RWPE1 (cell line): ENCODE data around the gene GSTA1.
"Not testable (repeated sequence)": the region's sequence is repeated elsewhere in the genome, so short reads cannot be mapped to it uniquely, and the experiment has no call there.

ENCODE experiments used
- CTCF ChIA-PET: fragments of 350-600 bp; sonication (Branson Sonifier 250); formaldehyde crosslinking; extraction: SDS; loops from one replicate; lab custom pipeline; 2021; lab: Yijun Ruan, JAX
- POLR2A ChIA-PET: fragments of 400-600 bp; formaldehyde crosslinking; extraction: SDS; loops from one replicate; lab custom pipeline; 2020; ENCODE audit warnings: antibody characterized with exemption; ENCODE audit not compliant: low non-redundant PET; lab: Yijun Ruan, JAX
- DNase-seq: peaks from one replicate; pipeline ENCODE4 v3.0.0; 2012; ENCODE audit warnings: low spot score
- H3K27ac ChIP-seq: fragments of 450-650 bp; 2 replicates; pipeline ENCODE4 v1.5.1; 2017
- TF ChIP-seq, protein P1 (sequence below): fragments of 450-650 bp; conservative IDR thresholded peaks from 2 replicates; pipeline ENCODE4 v1.5.1; 2017; ENCODE audit warnings: low read depth, mild to moderate bottlenecking

GSTA1 gene

GRCh38 chr6:52803668-52804255 lies at the start of gene GSTA1:
TSS of gene GSTA1 (minus strand) at chr6:52803816. CDS start at chr6:52799267, 4,549 bp downstream.
- DNase-seq, H3K27ac ChIP-seq, POLR2A ChIA-PET: not testable (repeated sequence)
- CTCF ChIA-PET: interaction anchor here (0.7 kb wide), 1 partner anchor 612 kb away, joined by 5 read pairs; no protein-coding TSS in a partner anchor

DNA sequence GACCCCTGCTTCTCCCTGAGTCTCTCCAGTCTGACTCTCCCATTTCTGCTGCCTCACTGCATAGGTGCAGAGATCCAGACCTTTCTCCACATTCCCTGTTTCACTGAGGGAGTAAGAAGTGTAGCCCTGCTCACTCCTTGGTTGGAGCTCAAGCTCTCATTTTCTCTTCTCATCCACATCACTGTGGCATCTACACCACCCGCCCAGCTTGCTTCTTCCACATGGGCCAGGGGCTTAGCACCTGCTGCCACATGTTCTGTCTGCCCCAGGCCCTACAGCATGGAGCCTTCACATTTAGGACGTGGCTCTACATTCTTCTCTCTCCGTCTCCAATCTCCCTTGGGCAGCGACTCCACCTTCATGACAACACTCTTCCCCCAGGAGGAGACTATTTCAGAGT lies 45.5 kb upstream of the GSTA1 start:
- CTCF ChIA-PET: no interaction called here

DNA sequence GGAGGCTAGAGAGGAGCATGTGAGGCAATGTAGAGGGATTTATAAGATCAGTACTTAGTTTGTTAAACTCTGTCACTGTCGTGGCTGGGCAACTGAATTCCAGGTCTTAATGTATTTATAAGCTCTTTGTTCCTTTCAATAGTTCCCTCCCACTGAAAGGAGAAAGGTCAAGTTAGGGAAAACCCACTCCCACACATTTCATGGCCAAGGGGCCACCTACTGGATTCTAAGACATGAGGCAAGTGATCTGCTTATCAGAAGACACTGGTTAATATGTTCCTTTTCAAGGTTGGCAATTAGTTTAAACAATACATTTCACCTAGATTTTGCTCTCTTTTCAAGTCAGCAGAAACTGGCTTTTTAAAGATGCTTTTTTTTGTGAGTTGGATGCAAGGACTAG lies 42.4 kb upstream of the GSTA1 start:
- CTCF ChIA-PET: no interaction called here
- DNase-seq: no peak
- TF ChIP-seq, protein P1, sequence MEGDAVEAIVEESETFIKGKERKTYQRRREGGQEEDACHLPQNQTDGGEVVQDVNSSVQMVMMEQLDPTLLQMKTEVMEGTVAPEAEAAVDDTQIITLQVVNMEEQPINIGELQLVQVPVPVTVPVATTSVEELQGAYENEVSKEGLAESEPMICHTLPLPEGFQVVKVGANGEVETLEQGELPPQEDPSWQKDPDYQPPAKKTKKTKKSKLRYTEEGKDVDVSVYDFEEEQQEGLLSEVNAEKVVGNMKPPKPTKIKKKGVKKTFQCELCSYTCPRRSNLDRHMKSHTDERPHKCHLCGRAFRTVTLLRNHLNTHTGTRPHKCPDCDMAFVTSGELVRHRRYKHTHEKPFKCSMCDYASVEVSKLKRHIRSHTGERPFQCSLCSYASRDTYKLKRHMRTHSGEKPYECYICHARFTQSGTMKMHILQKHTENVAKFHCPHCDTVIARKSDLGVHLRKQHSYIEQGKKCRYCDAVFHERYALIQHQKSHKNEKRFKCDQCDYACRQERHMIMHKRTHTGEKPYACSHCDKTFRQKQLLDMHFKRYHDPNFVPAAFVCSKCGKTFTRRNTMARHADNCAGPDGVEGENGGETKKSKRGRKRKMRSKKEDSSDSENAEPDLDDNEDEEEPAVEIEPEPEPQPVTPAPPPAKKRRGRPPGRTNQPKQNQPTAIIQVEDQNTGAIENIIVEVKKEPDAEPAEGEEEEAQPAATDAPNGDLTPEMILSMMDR: no peak
- POLR2A ChIA-PET: no interaction called here
- no peak overlapping the region for H3K27ac ChIP-seq

More for the DNA sequence above, 45.5 kb upstream of the GSTA1 start:
- POLR2A ChIA-PET: no interaction called here
- no peak for DNase-seq
- no peak overlapping the region for H3K27ac ChIP-seq
- TF ChIP-seq, protein P1: no peak

DNA sequence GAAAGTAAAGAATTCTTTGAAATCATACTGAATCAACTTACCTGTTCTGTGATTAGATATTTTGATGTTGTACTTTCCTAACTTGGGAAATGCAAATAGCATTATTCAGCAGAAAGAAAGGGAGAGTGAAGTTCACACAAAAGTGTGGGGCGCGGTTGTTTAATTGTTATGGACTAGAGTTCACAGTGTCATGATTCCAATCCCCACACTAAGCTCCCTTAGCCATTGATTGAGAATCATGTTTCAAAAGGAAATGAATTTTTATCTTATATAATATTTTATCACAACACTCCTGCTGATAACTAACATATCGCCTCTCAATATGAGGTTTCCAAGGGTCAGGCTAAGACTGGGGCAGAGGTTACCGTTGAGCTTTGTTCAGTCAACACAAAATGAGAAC lies 40.0 kb upstream of the GSTA1 start:
- no peak overlapping the region for H3K27ac ChIP-seq
- CTCF ChIA-PET: no interaction called here
- no peak for DNase-seq
- POLR2A ChIA-PET: no interaction called here
- TF ChIP-seq, protein P1: no peak

GRCh38 chr6:52840763-52841585 lies 37.4 kb upstream of the GSTA1 start, which contains the start of gene GSTA5:
TSS of gene GSTA5 (minus strand) at chr6:52840813.
- CTCF ChIA-PET: no interaction called here

DNA sequence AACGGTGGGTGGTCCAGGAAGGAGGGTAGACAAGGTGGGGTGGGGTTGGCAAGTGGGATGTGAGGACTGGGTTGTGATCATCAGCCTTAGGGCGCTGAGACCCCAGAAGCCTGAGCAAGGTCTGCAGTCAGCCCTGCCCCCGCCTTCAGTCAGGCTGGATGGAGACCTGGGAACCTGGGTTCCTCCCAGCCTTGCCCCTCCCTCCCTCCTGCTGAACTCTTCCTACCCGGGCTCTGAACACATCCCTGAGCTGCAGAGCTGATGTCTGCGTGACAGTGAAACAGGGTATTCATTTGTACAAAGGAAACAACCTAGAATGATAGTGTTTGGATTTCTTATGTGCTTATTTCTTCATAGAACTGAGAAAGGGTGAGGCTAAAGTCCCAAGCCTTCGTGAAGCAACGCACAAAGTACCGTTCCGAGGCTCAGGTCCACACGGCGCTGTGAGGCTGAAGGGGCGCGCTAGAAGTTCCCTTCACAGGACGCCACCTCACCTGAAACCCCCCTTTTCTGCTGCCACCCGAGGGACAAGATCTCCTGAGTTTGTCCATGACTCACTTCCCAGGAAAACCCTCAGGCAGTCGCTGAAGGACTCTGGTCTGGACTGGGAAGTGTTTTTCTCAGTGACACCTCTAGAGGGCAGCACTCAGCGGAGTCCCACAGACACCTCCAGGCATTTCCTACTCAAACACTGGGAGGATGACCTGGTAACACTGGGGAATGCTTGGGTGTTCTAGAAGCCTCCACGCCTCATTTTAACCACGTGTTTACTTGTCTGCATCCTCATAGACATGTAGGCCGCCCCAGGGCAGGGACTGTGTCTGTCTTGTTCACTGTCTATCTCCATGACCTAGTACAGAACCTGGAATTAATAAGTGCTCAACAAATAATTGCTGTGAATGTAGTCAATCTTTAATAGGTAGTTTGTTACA lies 35.8 kb upstream of the GSTA1 start:
- DNase-seq: peak; percentile 55
- TF ChIP-seq, protein P1: peak; percentile 69
- ChIA-PET CTCF (interaction anchor here (0.6 kb wide), 1 partner anchor 129 kb away, joined by 3 read pairs; no protein-coding TSS in a partner anchor), POLR2A (no interaction called here)
- H3K27ac ChIP-seq: no peak overlapping the region

More at GRCh38 chr6:52840763-52841585, 37.4 kb upstream of the GSTA1 start, which contains the start of gene GSTA5:
- TF ChIP-seq, protein P1: no peak
- DNase-seq: no peak
- H3K27ac ChIP-seq: no peak within 1 kb of the TSS
- POLR2A ChIA-PET: no interaction called here
